Tibial nerve (tissue), 4 donors: ENCODE measurements around the gene LIPC.

ENCODE experiments used
- CTCF ChIP-seq, 5 experiments: fragments of 200-600 bp in 3 of 5; fragments of 450-650 bp in 2 of 5; sonication (generic) in 3 of 5; IDR thresholded peaks; one replicate each; pipeline ENCODE4 v1.5.1; 2016 to 2019; ENCODE audit warnings: antibody characterized with exemption in 5 of 5, mild to moderate bottlenecking in 3 of 5, moderate library complexity in 2 of 5
- EP300 ChIP-seq, 2 donors: sonication (generic); formaldehyde crosslinking; IDR thresholded peaks; one replicate each; pipeline ENCODE4 v1.6.1; 2017; ENCODE audit warnings: antibody characterized with exemption in 2 of 2, mild to moderate bottlenecking in 1 of 2
- POLR2A ChIP-seq, 2 donors: fragments of 450-650 bp; IDR thresholded peaks; one replicate each; pipeline ENCODE4 v1.6.1; 2017; ENCODE audit warnings: antibody characterized with exemption in 2 of 2, mild to moderate bottlenecking in 2 of 2, moderate library complexity in 2 of 2

GRCh38 chr15:58474741-58475323 lies 43.0 kb downstream of the LIPC start:
- no peak for TF ChIP-seq CTCF (IDR thresholded peaks at IDR 0.05)
- TF ChIP-seq POLR2A (IDR thresholded peaks at IDR 0.05), result no peak
- no peak for TF ChIP-seq EP300 (IDR thresholded peaks at IDR 0.05)
